ENCODE data around the gene LTBP1.

The LTBP1 gene

DNA sequence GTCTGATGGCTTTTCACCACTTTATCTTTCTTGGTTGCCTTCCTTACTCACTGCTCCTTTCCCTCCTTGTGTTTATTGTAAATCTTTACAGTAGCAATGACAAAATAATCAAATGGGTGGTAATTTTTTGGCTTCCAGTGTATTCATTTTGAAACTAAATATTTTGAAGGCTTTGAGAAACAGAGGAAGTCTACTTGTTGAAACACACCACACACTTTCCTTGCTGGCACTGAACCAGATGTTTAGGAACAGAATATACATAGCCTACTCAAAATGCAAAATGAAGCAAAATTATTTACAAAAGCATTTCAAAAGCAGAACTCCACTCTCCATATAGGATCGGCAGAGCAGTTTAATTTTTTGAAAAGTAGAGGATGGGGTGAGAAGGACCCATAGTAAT lies 189.8 kb downstream of the LTBP1 start:
- no peak for TF ChIP-seq TEAD4 (IDR thresholded peaks at IDR 0.05)
- no peak for TF ChIP-seq FOXM1 (IDR thresholded peaks at IDR 0.05; ENCODE audit: borderline replicate concordance, low read depth)
- TF ChIP-seq, protein P1, sequence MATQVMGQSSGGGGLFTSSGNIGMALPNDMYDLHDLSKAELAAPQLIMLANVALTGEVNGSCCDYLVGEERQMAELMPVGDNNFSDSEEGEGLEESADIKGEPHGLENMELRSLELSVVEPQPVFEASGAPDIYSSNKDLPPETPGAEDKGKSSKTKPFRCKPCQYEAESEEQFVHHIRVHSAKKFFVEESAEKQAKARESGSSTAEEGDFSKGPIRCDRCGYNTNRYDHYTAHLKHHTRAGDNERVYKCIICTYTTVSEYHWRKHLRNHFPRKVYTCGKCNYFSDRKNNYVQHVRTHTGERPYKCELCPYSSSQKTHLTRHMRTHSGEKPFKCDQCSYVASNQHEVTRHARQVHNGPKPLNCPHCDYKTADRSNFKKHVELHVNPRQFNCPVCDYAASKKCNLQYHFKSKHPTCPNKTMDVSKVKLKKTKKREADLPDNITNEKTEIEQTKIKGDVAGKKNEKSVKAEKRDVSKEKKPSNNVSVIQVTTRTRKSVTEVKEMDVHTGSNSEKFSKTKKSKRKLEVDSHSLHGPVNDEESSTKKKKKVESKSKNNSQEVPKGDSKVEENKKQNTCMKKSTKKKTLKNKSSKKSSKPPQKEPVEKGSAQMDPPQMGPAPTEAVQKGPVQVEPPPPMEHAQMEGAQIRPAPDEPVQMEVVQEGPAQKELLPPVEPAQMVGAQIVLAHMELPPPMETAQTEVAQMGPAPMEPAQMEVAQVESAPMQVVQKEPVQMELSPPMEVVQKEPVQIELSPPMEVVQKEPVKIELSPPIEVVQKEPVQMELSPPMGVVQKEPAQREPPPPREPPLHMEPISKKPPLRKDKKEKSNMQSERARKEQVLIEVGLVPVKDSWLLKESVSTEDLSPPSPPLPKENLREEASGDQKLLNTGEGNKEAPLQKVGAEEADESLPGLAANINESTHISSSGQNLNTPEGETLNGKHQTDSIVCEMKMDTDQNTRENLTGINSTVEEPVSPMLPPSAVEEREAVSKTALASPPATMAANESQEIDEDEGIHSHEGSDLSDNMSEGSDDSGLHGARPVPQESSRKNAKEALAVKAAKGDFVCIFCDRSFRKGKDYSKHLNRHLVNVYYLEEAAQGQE (IDR thresholded peaks at IDR 0.05; ENCODE audit: low read depth), result no peak
- TF ChIP-seq TAF1 (IDR thresholded peaks at IDR 0.05; ENCODE audit: low read depth), result no peak
- TF ChIP-seq RAD21 (IDR thresholded peaks at IDR 0.05; ENCODE audit: low read depth), result no peak
- TF ChIP-seq, protein P2, sequence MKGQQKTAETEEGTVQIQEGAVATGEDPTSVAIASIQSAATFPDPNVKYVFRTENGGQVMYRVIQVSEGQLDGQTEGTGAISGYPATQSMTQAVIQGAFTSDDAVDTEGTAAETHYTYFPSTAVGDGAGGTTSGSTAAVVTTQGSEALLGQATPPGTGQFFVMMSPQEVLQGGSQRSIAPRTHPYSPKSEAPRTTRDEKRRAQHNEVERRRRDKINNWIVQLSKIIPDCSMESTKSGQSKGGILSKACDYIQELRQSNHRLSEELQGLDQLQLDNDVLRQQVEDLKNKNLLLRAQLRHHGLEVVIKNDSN (IDR thresholded peaks at IDR 0.05), result no peak
- no peak for TF ChIP-seq EP300 (IDR thresholded peaks at IDR 0.05; ENCODE audit: borderline replicate concordance)
- no peak for TF ChIP-seq ZBTB7A (IDR thresholded peaks at IDR 0.05; ENCODE audit: low read depth)
- TF ChIP-seq CREB1 (IDR thresholded peaks at IDR 0.05; ENCODE audit: low read depth), result no peak
- no peak for TF ChIP-seq YY1 (IDR thresholded peaks at IDR 0.05; ENCODE audit: low read depth)
- no peak for TF ChIP-seq NFIC (IDR thresholded peaks at IDR 0.05)
- no peak for TF ChIP-seq CEBPB (IDR thresholded peaks at IDR 0.05)
- TF ChIP-seq TCF12 (IDR thresholded peaks at IDR 0.05; ENCODE audit: low read depth), result no peak
- TF ChIP-seq EGR1 (IDR thresholded peaks at IDR 0.05), result no peak
- TF ChIP-seq, protein P3, sequence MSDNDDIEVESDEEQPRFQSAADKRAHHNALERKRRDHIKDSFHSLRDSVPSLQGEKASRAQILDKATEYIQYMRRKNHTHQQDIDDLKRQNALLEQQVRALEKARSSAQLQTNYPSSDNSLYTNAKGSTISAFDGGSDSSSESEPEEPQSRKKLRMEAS (IDR thresholded peaks at IDR 0.05), result no peak

DNA sequence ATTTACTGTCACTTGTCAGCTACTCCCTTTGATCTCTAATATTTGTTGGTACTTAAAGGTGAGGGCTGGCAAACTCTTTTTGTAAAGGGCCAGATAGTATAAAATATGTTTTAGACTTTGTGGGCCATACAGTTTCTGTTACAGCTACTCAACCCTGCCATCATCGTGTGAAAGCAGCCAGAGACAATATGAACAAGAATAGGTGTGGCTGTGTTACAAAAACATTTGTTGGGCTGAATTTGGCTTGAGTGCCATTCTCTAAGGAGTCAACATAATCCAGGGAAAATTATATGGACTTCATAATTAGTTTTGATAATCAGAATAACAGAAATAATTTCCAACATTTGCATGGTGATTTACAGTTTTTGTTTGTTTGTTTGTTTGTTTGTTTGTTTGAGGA lies 190.6 kb downstream of the LTBP1 start:
- TF ChIP-seq, protein P1 (IDR thresholded peaks at IDR 0.05; ENCODE audit: low read depth), result no peak
- TF ChIP-seq FOXM1 (IDR thresholded peaks at IDR 0.05; ENCODE audit: borderline replicate concordance, low read depth) (no peak), TCF12 (IDR thresholded peaks at IDR 0.05; ENCODE audit: low read depth) (no peak), NFIC (IDR thresholded peaks at IDR 0.05) (no peak), CREB1 (IDR thresholded peaks at IDR 0.05; ENCODE audit: low read depth) (no peak), YY1 (IDR thresholded peaks at IDR 0.05; ENCODE audit: low read depth) (no peak), RAD21 (IDR thresholded peaks at IDR 0.05; ENCODE audit: low read depth) (no peak), EP300 (IDR thresholded peaks at IDR 0.05; ENCODE audit: borderline replicate concordance) (no peak), TAF1 (IDR thresholded peaks at IDR 0.05; ENCODE audit: low read depth) (no peak), CEBPB (IDR thresholded peaks at IDR 0.05) (no peak), ZBTB7A (IDR thresholded peaks at IDR 0.05; ENCODE audit: low read depth) (no peak), EGR1 (IDR thresholded peaks at IDR 0.05) (no peak)
- TF ChIP-seq, protein P3 (IDR thresholded peaks at IDR 0.05), result no peak

DNA sequence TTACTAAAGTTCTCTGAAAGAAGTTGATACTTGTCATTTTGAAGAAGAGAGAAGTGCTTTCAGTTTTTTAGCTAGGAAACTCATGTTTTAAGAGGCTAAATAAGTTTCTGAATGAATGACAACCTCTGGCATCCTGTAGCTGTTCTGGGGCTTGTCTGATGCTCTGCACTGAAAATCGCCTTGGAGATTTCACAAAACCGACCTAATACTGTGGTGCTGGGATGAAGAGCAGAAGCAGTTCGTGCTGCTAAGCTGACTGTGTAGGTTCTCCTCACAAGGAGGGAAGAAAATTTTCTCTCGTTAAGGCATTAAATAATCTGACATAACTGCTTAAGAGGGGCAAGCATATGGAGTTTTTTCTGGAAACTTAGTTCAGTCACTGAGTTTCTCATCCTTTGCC lies 193.2 kb downstream of the LTBP1 start:
- TF ChIP-seq RAD21 (IDR thresholded peaks at IDR 0.05; ENCODE audit: low read depth) (no peak), ZBTB7A (IDR thresholded peaks at IDR 0.05; ENCODE audit: low read depth) (no peak), EGR1 (IDR thresholded peaks at IDR 0.05) (no peak), TCF12 (IDR thresholded peaks at IDR 0.05; ENCODE audit: low read depth) (no peak), CEBPB (IDR thresholded peaks at IDR 0.05) (no peak), EP300 (IDR thresholded peaks at IDR 0.05; ENCODE audit: borderline replicate concordance) (no peak), NFIC (IDR thresholded peaks at IDR 0.05) (no peak), YY1 (IDR thresholded peaks at IDR 0.05; ENCODE audit: low read depth) (no peak), FOXM1 (IDR thresholded peaks at IDR 0.05; ENCODE audit: borderline replicate concordance, low read depth) (no peak), CREB1 (IDR thresholded peaks at IDR 0.05; ENCODE audit: low read depth) (no peak), TAF1 (IDR thresholded peaks at IDR 0.05; ENCODE audit: low read depth) (no peak), TEAD4 (IDR thresholded peaks at IDR 0.05) (no peak)
- TF ChIP-seq, protein P2 (IDR thresholded peaks at IDR 0.05), result no peak
- TF ChIP-seq, protein P1 (IDR thresholded peaks at IDR 0.05; ENCODE audit: low read depth), result no peak
- TF ChIP-seq, protein P3 (IDR thresholded peaks at IDR 0.05), result no peak

DNA sequence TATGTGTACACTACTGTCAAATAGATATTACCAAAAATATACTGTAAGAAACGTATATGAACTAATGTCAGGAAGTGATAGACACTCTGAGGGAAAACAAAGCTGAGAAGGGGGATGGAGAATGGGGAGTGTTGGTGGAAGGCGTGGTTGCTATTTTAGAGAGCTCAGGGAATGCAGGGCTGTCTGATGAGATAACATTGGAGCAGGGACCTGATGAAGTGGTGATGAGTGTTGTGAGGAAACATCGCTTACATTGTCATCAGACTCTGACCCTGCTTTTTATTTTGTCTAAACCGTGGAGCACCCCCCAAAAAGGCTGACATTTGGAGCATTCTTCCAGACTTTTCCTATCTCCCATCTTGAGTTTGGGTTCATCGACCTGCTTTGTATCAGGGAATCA lies 194.7 kb downstream of the LTBP1 start:
- TF ChIP-seq, protein P2 (IDR thresholded peaks at IDR 0.05), result no peak
- TF ChIP-seq ZBTB7A (IDR thresholded peaks at IDR 0.05; ENCODE audit: low read depth) (no peak), RAD21 (IDR thresholded peaks at IDR 0.05; ENCODE audit: low read depth) (no peak), TCF12 (IDR thresholded peaks at IDR 0.05; ENCODE audit: low read depth) (no peak), TAF1 (IDR thresholded peaks at IDR 0.05; ENCODE audit: low read depth) (no peak), EP300 (IDR thresholded peaks at IDR 0.05; ENCODE audit: borderline replicate concordance) (no peak), CEBPB (IDR thresholded peaks at IDR 0.05) (no peak), EGR1 (IDR thresholded peaks at IDR 0.05) (no peak), FOXM1 (IDR thresholded peaks at IDR 0.05; ENCODE audit: borderline replicate concordance, low read depth) (no peak), NFIC (IDR thresholded peaks at IDR 0.05) (no peak), TEAD4 (IDR thresholded peaks at IDR 0.05) (no peak), YY1 (IDR thresholded peaks at IDR 0.05; ENCODE audit: low read depth) (no peak), CREB1 (IDR thresholded peaks at IDR 0.05; ENCODE audit: low read depth) (no peak)
- TF ChIP-seq, protein P3 (IDR thresholded peaks at IDR 0.05), result no peak
- TF ChIP-seq, protein P1 (IDR thresholded peaks at IDR 0.05; ENCODE audit: low read depth), result no peak

Data from Ishikawa (cell line).